Calu3 (cell line): ENCODE measurements around the gene DOCK1. TPM values are rescaled to one million over a fixed set of nuclear protein-coding genes. Genes with fewer than 3 reads are reported as not detected.

Experiments
- BruUV-seq: library from RNA; stranded (reverse); fragments of 400-500 nt; replicated peaks from 2 replicates; lab custom pipeline; 2021; lab: Mats Ljungman, UMichigan
- CTCF ChIA-PET: fragments of 300-600 bp; sonication (Branson Sonifier 250); formaldehyde crosslinking; loops from one replicate; lab custom pipeline; 2022; ENCODE audit warnings: antibody characterized with exemption; lab: Charles Lee
- DNase-seq: peaks from one replicate; pipeline ENCODE4 v3.0.0; 2022
- H3K27ac Mint-ChIP-seq: one replicate; pipeline ENCODE4 v1.8.0; 2022; ENCODE audit warnings: mixed read lengths; ENCODE audit not compliant: unreplicated experiment
- H3K27me3 Mint-ChIP-seq: one replicate; pipeline ENCODE4 v1.8.0; 2022; ENCODE audit warnings: mixed read lengths; ENCODE audit not compliant: unreplicated experiment
- H3K36me3 Mint-ChIP-seq: one replicate; pipeline ENCODE4 v1.8.0; 2022; ENCODE audit warnings: mild to moderate bottlenecking, moderate library complexity, mixed read lengths; ENCODE audit not compliant: insufficient read depth, unreplicated experiment
- H3K4me1 Mint-ChIP-seq: one replicate; pipeline ENCODE4 v1.8.0; 2022; ENCODE audit warnings: mild to moderate bottlenecking, low read depth, mixed read lengths; ENCODE audit not compliant: unreplicated experiment
- H3K4me3 Mint-ChIP-seq: one replicate; pipeline ENCODE4 v1.8.0; 2022; ENCODE audit warnings: mild to moderate bottlenecking, low read depth, moderate library complexity, mixed read lengths; ENCODE audit not compliant: unreplicated experiment
- H3K9me3 Mint-ChIP-seq: one replicate; pipeline ENCODE4 v1.8.0; 2022; ENCODE audit warnings: low read depth, mixed read lengths; ENCODE audit not compliant: unreplicated experiment
- intact Hi-C: fragments of 100-400 bp; cut with micrococcal nuclease; formaldehyde crosslinking; loops from one replicate; pipeline ENCODE4 v1.10.0; 2022; ENCODE audit not compliant: unreplicated experiment
- total RNA-seq: library from RNA; stranded (reverse); gene quantifications from 2 replicates; pipeline ENCODE4 v1.2.3, GENCODE V29; 2022
- TF ChIP-seq, protein P1 (sequence below): fragments of 200-600 bp; IDR thresholded peaks from one replicate; pipeline ENCODE4 v1.8.0; 2022; ENCODE audit warnings: antibody characterized with exemption; ENCODE audit not compliant: unreplicated experiment

DOCK1 gene
- total RNA-seq, 1 experiment from 2014 or later: 34.2 TPM

DNA sequence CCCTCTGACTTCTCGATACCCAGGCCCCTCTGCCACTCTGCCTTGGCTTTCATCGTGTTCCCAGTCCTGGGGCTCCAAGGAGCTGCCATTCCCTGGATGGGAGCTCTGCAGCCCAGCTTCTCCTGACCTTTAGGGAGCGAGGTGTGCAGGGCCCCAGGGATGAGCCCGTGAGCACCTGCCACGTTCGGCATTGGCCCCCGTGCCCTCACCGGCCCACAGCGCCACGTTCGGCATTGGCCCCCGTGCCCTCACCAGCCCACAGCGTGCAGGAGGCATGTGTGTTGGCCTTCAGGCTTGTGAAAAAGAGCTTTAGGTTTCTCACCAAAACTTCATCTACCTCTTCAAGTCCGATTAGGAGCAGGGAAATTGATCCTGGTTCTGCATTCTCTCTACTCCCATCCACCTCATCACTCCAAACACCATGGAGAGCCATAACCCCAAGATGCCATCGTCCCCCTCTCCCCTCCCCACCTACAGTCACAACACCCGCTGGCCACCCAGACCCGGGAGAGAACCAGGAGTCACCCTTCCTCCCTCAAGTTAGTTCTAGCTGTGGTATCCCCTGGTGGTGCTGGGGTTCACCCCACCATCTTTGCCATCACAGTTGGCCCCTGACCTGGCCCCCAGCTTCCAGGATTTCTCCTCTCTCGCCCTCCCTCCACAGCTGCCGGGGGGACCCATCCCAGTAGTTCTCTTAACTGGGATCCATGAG lies 524.5 kb downstream of the DOCK1 start:
- DNase-seq: no peak
- Mint-ChIP-seq H3K27ac (no peak overlapping the region), H3K4me3 (no peak overlapping the region), H3K9me3 (no peaks in the 10 kb centered on the region), H3K36me3 (peaks cover 5% of the 10 kb centered on the region), H3K4me1 (no peaks in the 10 kb centered on the region), H3K27me3 (no peaks in the 10 kb centered on the region)
- intact Hi-C loops: no loop called here
- TF ChIP-seq, protein P1, sequence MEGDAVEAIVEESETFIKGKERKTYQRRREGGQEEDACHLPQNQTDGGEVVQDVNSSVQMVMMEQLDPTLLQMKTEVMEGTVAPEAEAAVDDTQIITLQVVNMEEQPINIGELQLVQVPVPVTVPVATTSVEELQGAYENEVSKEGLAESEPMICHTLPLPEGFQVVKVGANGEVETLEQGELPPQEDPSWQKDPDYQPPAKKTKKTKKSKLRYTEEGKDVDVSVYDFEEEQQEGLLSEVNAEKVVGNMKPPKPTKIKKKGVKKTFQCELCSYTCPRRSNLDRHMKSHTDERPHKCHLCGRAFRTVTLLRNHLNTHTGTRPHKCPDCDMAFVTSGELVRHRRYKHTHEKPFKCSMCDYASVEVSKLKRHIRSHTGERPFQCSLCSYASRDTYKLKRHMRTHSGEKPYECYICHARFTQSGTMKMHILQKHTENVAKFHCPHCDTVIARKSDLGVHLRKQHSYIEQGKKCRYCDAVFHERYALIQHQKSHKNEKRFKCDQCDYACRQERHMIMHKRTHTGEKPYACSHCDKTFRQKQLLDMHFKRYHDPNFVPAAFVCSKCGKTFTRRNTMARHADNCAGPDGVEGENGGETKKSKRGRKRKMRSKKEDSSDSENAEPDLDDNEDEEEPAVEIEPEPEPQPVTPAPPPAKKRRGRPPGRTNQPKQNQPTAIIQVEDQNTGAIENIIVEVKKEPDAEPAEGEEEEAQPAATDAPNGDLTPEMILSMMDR: no peak
- BruUV-seq: no TSS peak
- CTCF ChIA-PET: interaction anchor here (0.6 kb wide), 1 partner anchor 1495 kb away, joined by 15 read pairs; no protein-coding TSS in a partner anchor

DNA sequence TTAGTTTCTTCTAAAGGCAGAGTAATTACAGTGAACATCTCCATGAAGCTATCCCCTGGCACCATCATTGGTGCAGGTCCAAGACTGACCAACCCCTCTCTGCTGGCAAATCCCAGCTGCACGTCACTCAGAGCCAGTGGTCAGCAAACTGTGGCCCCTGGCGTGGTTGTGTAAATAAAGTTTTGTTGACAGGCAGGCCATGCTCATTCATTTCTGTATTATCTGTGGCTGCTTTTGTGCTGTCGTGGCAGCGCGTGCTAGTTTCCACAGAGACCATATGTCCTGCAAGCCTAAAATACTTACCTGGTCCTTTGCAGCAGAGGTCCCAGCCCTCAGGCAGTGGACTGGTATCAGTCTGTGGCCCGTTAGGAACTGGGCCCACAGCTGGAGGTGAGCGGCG lies 526.3 kb downstream of the DOCK1 start:
- H3K36me3 Mint-ChIP-seq: no peaks in the 10 kb centered on the region
- no peak overlapping the region for H3K4me3 Mint-ChIP-seq
- CTCF ChIA-PET: no interaction called here
- H3K27ac Mint-ChIP-seq: no peak overlapping the region
- no peak for DNase-seq
- intact Hi-C loops: no loop called here
- BruUV-seq: no TSS peak
- H3K27me3 Mint-ChIP-seq: no peaks in the 10 kb centered on the region
- no peaks in the 10 kb centered on the region for H3K9me3 Mint-ChIP-seq
- TF ChIP-seq, protein P1: no peak
- no peaks in the 10 kb centered on the region for H3K4me1 Mint-ChIP-seq

DNA sequence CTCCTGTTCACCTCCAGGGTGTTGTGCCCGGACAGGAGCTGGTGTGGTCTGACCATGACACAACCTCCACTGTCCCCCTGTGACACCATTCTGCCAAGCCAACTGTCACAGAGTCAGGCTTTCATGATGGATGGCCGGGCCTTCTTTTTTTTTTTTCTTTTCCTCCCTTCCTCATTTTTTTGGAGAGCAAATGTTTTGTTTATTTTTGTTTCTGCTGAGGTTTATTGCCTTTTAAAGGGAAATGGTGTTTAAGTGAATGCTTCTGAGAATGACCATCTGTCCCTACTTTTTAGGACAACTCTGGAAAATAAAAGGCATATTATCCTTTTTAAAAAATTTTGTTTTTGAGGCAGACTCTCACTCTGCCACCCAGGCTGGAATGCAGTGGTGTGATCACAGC lies 528.8 kb downstream of the DOCK1 start:
- CTCF ChIA-PET: no interaction called here
- DNase-seq: no peak
- H3K27me3 Mint-ChIP-seq: no peaks in the 10 kb centered on the region
- intact Hi-C loops: no loop called here
- no TSS peak for BruUV-seq
- no peaks in the 10 kb centered on the region for H3K36me3 Mint-ChIP-seq
- no peaks in the 10 kb centered on the region for H3K9me3 Mint-ChIP-seq
- H3K27ac Mint-ChIP-seq: no peak overlapping the region
- H3K4me3 Mint-ChIP-seq: no peak overlapping the region
- no peaks in the 10 kb centered on the region for H3K4me1 Mint-ChIP-seq
- TF ChIP-seq, protein P1: no peak

DNA sequence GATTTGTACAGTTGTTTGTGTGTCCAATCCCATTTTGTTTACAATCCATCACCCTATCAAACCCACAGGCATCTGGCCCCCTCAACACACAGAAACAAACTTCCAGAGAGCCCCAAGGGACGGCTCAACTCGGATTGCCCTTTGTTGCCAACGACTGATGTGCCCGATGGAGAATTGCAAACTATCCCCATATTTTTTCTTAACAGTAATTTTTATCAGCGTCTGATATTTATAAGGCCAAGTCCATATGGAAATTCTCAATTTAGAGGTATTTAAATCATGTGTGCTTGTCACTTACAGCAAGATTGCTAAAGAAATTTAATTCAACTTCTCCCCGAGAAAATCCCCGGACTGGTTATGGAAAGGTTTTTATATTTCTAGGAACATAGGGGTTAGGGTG lies 530.0 kb downstream of the DOCK1 start:
- TF ChIP-seq, protein P1: no peak
- CTCF ChIA-PET: no interaction called here
- no TSS peak for BruUV-seq
- Mint-ChIP-seq H3K27ac (no peak overlapping the region), H3K9me3 (no peaks in the 10 kb centered on the region), H3K27me3 (no peaks in the 10 kb centered on the region), H3K36me3 (no peaks in the 10 kb centered on the region), H3K4me1 (no peaks in the 10 kb centered on the region), H3K4me3 (no peak overlapping the region)
- DNase-seq: no peak
- intact Hi-C loops: no loop called here
